Raji (cell line): ENCODE data around the gene CCDC83.

ENCODE experiments used
- POLR2A ChIP-seq: IDR thresholded peaks from 2 replicates; pipeline ENCODE4 v1.6.1; 2011; ENCODE audit warnings: low read depth, low read length, control low read depth; ENCODE audit not compliant: insufficient read depth

The CCDC83 gene

DNA sequence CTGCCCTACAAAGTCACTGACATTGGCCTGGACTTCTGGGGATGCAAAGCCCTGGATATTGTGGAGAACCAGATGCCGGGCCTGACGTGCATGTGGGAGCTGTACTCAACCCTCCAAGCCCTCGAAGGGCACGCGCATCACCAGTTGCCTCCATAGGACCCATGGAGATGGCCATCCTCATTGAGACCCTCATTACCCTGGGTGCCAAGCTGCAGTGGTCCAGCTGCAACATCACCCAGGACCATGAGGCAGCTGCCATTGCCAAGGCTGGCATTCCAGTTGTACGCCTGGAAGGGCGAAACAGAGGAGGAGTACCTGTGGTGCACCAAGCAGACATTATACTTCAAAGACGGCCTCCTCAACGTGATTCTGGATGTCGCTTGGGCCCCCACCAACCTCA is 1.9 kb downstream of the CCDC83 start:
- TF ChIP-seq POLR2A, result no peak

DNA sequence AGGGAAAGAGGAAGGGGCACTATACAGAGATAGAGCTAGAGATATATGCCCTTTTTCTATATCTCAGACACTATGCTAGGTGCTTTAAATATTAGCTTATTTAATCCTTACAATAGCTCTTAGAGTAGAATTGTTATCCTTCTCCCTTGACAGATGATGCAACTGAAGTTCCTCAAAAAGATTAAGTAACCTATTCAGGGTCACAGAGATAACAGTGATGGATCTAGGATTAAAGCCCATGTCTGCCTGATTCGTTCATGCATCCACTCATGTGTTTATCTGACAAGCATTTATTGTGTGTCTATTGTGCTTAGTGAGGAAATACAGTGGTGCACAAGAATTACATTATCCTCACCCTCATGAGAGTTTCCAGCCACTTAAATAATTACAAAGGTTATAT is 8.7 kb downstream of the CCDC83 start:
- no peak for TF ChIP-seq POLR2A

DNA sequence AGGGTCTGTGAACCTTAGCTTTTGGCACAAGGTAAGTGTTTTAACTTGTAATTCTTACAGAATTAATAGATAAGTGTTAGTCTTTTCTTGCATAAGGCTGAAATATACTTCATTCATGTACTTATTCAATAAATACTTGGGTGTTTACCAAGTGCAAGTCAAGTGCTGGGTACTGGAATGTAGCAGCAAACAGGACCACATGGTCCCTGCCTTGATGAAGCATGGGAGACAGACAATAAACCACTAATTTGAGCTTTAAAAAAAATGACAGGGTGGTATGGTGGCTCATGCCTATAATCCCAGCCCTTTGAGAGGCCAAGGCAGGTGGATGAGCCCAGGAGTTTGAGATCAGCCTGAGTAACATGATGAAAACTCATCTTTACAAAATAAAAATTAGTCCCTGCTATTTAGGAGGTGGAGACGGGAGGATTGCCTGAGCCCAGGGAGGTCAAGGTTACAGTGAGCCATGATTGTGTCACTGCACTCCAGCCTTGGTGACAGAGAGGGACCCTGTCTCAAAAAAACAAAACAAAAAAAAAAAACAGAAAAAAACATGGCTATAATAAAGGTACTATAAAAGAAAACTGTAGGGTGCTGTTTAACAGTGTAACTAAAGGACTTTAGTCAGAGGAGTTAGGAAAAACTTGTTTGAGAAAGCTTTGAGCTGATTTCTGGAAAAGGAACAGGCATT is 11.1 kb downstream of the CCDC83 start:
- TF ChIP-seq POLR2A, result no peak

DNA sequence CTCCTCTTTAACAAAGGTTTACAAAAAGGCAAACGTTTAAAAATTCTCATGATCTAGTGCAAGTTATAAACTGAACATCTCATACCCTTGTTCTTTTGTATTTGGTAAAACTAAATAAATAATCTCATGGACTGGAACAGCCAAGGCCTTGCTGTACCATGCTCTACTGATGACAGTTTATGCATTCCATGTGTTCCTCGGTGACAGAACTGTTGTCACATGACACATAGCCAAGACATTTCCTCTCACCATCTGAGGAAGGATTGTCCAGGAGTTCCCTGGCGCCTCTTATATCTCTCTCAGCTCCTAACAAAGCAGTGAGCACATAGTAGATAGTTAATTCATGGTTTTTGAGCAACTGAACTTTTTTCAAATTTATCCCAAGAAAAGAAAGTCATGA is 12.6 kb downstream of the CCDC83 start:
- no peak for TF ChIP-seq POLR2A

DNA sequence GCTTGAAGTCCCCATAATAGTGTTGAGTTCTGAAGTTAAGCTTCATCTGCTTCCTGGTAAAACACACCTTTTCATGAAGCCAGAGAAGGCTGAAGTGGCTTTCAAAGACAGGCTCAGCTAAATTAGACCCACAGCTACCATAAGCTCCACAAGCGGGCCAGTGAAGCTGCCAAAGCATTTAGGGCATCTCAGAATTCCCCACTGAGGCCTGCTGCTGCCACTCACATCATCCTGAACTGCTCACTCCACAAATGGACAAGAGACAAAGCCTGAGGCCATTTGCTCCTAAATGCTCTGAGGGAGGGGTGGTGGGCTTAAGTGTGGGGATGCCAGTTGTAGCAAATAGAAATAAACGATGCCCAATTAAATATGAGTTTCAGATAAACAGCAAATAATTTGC is 14.6 kb downstream of the CCDC83 start:
- no peak for TF ChIP-seq POLR2A

DNA sequence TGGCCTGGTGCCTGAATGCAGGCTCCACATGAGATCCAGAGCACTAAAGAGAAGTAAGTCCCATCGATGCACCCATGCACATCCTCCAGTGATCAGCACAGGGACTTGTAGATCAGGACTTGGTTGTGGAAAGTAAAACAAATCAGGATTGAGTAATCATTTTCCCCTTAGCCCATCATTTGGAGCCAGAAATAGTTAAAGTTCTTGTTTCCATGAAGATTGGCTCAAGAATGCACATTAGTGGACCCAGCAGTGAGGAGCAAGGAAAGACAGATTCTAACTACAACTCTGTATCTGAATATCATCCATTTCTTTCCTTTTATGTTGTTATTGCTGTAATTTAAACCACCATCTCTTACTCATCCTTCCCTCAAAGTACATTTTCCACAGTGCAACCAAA is 19.1 kb downstream of the CCDC83 start:
- TF ChIP-seq POLR2A, result no peak

DNA sequence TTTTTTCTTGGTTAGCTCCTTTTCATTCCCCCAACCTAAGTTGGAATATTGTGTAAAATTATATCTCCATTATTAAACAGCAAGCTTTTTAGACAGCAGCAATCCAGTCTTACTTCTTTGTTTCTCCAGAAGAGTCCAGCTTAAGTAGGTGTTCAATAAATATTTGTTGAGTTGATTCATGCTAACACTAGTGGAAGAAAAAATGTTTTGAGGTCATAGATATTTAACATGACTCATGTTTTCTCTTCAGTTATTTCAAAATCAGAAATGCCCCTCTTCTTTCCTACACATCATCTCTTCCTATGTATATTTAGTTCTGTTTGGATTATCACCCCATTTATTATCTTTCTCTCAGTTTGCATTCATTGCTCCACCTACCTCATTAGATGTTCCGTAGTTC is 20.3 kb downstream of the CCDC83 start:
- TF ChIP-seq POLR2A, result no peak

DNA sequence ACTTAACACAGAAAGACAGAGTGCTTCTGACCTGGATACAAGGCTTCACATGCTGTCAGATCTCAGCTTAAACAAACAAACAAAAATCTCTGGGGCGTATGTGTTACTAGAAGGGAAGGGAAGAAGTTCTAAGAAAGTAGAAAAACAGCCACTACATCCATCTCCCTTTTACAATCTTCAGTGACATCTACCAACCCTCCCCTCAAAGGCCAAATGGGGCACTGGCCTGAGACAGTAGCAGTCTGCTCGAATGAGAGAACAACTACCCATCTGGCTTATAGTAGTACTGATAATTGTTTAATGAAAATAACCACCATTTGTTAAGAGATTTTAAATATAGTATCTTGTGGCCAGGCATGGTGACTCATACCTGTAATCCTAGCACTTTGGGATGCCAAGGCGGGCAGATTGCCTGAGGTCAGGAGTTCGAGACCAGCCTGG is 29.4 kb downstream of the CCDC83 start:
- no peak for TF ChIP-seq POLR2A

DNA sequence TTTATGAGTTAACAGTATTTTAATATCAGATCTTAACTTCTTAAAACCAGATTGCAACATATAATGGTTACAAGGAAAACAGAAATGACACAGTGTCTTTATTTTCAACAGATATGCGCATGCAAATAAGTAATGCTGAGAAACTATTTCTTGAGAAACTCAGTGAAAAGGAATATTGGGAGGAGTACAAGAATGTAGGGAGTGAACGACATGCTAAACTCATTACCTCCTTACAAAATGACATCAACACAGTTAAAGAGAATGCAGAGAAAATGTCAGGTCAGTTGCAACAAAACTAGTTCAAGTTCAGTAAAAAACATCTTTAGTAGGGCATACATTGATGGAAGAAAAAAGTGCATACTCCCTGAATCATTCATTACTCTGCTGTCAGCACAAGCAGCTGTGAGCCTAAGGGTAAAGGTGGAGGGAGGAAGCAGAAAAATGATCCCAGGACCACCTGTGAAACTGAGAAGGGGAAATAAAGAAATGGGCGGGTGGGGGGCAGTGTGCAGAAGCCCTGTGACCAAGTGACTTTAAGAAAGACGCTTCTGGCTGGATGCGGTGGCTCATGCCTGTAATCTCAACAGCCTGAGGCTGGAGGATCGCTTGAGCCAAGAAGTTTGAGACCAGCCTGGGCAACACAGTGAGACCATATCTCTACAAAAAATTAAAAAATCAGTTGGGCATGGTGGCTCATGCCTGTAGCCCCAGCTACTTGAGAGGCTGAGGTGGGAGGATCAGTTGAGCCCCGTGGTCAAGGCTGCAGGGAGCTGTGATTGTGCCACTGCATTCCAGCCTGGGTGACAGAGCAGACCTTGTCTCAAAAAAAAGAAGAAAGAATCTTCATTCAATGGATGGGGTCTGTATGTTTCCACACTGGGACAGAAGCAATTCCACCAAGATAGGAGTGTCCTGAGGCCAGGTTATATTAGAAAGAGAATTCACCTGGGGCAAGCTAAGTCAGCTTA is 31.2 kb downstream of the CCDC83 start:
- TF ChIP-seq POLR2A, result no peak

DNA sequence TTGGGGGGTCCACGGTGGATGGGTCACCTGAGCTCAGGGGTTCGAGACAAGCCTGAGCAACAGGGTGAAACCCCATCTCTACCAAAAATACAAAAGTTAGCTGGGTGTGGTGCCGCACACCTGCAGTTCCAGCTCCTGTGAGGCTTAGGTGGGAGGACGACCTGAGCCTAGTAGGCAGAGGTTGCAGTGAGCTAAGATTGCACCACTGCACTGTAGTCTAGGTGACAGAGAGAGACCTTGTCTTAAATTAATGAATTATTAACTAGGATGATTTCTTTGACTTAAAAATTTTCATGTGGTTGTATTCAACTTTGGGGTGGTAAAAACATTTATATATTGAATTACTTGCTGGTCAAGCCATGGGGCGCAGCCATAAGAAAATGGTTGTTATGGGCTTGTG is 33.9 kb downstream of the CCDC83 start:
- no peak for TF ChIP-seq POLR2A

DNA sequence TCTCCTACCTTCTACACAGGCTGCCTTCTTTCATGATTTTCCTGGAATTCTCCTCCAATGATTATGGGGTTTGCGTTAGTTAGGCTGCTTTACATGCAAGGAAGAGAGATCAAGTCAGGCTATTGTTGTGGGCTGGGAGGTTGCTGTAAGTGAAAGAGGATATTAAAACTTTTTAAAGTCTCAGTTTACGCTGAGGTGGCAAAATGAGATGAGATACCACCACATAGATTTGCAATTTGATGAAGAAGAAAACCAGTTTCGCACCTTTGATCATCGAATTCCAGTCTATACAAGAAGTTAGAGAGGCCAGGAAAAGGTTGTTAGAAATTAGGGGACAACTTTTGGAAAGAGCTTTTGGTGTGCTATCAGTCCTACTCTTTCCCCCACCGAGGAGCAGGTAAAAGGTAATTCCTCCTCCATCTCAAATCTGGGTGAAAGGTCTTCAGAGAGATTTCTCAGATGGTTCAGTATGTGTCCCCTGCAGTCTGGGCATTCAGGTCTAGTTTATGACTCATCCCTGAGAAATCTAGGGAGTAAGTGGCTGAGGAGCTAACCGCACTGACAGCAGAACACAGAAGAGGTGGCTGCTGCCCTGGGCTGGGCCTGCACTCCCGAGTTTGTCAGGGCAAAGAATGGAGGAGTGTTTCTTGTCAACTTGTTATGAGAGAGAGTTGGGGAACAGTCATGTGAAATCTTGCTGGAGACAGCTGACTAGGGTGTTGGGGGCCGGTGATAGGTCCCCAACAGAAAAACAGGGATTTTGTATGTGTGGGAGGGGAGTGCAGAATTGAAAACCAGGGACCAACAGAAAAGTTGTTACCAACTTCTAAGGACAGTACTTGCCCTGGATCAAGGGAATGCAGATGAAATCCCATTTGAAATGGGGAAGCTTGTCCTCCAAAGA is 34.7 kb downstream of the CCDC83 start:
- TF ChIP-seq POLR2A, result no peak

DNA sequence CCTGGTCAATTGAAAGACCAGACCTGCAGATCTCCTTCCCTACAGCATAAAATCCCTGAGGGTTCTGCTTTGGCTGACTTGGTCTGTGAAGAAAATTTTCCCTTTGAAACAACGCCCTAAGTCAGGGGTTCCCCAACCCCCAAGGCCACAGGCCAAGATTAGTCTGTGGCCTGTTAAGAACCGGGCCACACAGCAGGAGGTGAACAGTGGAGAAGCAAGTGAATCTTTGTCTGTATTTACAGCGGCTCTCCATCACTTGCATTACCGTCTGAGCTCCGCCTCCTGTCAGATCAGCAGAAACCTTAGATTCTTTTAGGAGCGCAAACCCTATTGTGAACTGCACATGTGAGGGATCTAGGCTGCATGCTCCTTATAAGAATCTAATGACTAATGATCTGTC is 38.2 kb downstream of the CCDC83 start:
- no peak for TF ChIP-seq POLR2A

DNA sequence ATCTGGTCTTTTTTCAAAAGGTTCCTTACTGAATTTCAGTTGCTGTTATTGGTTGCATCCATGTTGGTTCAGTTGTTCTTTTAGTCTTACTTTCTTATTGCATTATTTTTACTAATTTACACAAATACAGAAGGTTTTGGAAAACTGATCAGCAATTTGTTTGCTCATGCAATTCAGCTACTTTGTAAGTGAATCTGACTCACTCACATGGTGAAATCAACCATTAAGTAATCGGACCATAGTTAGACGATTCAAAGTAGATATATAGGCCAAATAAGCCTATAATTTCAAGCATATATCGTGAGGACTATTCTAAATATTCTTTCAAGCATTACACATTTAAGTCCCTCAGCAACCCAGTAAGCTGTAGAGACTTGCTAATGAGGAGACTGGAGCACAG is 41.7 kb downstream of the CCDC83 start:
- TF ChIP-seq POLR2A, result no peak

DNA sequence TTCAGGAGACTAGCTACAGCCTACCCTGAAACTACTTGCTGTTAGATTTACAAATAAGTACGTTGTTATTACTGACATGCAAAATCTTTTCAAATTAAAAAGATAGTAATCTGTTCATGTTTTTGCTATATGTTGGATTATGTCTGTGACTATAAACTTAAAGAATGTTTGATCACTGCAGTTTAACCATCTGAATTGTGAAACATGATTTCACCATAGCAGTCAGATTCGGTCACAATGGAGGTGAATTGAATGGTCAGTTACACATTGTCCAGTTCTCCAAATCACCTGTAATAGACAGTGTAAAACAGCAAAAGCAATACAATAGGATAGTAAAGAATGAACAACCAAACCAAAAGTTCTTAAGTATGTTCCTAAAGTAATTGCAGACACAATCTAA is 43.3 kb downstream of the CCDC83 start:
- no peak for TF ChIP-seq POLR2A

DNA sequence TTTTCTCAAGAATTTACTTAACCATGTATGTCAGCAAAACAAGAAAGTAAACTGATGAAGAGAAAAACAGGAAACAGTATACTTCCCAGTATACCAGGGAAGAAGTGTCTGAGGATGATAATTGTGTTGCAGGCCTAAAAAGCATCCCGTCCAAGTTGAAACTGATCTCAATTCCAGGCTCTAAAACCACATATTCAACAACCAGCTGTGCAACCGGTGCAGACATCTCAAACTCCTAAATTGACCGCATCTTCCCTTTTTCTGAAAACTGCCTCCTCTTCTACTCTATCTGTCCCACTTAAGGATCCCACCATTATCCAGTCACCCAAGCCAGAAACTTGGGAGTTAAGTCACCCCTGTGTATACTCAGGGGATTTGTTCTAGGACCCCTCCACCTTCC is 47.2 kb downstream of the CCDC83 start:
- no peak for TF ChIP-seq POLR2A
